ENCODE measurements around the gene PDIA2.
A peak's percentile ranks its signal among the peaks of the same experiment; 100 is the strongest.
"Not testable (repeated sequence)": the region's sequence is repeated elsewhere in the genome, so short reads cannot be mapped to it uniquely, and the experiment has no call there.

PDIA2 gene, protein sequence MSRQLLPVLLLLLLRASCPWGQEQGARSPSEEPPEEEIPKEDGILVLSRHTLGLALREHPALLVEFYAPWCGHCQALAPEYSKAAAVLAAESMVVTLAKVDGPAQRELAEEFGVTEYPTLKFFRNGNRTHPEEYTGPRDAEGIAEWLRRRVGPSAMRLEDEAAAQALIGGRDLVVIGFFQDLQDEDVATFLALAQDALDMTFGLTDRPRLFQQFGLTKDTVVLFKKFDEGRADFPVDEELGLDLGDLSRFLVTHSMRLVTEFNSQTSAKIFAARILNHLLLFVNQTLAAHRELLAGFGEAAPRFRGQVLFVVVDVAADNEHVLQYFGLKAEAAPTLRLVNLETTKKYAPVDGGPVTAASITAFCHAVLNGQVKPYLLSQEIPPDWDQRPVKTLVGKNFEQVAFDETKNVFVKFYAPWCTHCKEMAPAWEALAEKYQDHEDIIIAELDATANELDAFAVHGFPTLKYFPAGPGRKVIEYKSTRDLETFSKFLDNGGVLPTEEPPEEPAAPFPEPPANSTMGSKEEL

GRCh38 chr16:283033-283805 is at the start of gene PDIA2:
Gene PDIA2 (plus strand): TSS chr16:283164. CDS start chr16:283170, 6 bp downstream.
- DNase-seq: no peak

- peak; percentile 97 for DNase-seq
Measured at GRCh38 chr16:234468-235305, 48.3 kb upstream of the PDIA2 start, which contains the start of gene FAM234A. Gene FAM234A (plus strand): TSS chr16:234821. CDS start chr16:254414, 19,593 bp downstream.

- DNase-seq: no peak
Measured at GRCh38 chr16:239948-240277, 43.1 kb upstream of the PDIA2 start.

GRCh38 chr16:240559-240958 is 42.4 kb upstream of the PDIA2 start:
- no peak for DNase-seq

DNA sequence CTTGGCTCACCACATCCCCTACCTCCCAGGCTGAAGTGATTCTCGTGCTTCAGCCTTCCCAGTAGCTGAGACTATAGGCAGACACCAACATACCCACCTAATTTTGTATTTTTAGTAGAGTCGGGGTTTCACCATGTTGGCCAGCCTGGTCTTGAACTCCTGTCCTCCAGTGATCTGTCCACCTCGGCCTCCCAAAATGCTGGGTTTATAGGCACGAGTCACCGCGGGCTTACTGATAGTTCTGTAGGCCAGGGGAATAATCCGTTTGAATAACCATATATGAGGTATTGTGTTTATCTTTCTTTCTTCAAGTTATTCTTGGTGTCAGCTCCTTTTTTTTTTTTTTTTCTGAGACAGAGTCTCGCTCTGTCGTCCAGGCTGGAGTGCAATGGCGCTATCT is 40.7 kb upstream of the PDIA2 start:
- DNase-seq: no peak

DNA sequence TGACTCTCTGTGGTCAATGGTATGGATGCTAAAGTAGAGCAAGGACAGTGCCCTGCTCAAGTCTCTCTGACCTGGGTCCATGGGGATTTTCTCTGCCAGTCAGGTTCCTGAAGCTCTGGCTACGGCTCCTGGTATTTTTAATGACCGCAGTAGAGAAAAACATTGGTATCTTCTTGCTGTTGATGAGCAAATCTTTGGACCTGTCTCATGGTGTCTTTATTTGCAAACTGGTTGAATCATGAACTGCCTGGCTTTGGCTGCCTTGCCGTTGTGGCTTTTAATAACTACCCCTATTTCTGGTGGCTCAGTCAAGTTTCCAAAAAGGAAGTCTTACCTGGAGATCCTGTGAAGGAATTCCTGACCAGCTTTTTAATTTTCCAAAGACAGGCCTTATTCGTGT is 39.6 kb upstream of the PDIA2 start:
- no peak for DNase-seq

DNA sequence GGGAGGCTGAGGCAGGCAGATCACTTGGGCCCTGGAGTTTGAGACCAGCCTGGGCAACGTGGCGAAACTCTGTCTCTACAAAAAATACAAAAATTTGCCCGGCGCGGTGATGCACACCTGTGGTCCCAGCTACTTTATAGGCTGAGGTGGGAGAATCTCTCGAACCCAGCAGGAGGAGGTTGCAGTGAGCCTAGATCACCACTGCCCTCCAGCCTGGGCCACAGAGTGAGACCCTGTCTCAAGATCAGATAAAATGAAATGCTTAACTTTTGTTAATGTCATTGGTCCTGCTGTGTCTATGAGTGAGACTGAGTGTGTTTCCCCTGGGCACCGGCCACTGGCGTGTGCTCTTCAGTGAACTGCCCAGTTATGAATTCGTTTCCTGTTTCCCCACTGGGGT is 37.9 kb upstream of the PDIA2 start:
- no peak for DNase-seq

- DNase-seq: no peak
Measured at GRCh38 chr16:247027-247426, 35.9 kb upstream of the PDIA2 start.

DNA sequence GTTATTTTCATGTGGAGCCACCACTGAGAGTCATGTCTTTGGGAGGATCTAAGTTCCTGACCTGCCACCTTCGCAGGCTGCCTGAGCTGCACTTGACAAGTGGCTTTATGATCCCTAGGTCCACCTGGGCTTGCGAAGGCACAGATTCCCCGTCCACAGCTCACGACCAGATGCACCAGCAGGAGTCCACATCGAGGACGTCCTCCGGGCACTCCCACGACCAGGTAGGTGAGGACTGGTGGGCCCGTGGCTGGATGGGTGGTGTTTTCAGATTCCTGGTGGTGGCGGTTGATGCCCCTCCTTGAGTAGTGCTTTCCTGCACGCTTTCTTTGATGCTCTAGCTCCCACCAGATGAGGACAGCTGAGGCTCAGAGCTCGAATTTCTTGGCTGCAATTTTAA is 33.5 kb upstream of the PDIA2 start:
- no peak for DNase-seq

GRCh38 chr16:252366-253337 is 30.3 kb upstream of the PDIA2 start:
- DNase-seq: no peak

- DNase-seq: no peak
Measured at GRCh38 chr16:253833-254232, 29.1 kb upstream of the PDIA2 start.

GRCh38 chr16:254461-254860 is 28.5 kb upstream of the PDIA2 start:
- DNase-seq: no peak

DNA sequence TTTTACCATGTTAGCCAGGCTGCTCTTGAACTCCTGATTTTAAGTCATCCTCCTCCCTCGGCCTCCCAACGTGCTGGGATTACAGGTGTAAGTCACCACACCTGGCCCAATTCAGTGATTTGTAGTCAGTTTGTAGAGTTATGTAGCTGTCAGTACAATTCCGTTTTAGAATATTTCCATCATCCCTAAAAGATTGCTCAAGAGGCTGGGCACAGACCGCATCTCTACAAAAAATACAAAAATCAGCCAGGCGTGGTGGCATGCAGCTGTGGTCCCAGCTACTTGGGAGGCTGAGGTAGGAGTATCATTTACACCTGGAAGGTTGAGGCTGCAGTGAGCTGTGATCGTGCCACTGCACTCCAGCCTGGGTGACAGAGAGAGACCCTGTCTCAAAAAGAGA is 27.8 kb upstream of the PDIA2 start:
- no peak for DNase-seq

- not testable (repeated sequence) for DNase-seq
Measured at GRCh38 chr16:258091-258490, 24.9 kb upstream of the PDIA2 start.

GRCh38 chr16:259226-259625 is 23.7 kb upstream of the PDIA2 start:
- DNase-seq: no peak

DNA sequence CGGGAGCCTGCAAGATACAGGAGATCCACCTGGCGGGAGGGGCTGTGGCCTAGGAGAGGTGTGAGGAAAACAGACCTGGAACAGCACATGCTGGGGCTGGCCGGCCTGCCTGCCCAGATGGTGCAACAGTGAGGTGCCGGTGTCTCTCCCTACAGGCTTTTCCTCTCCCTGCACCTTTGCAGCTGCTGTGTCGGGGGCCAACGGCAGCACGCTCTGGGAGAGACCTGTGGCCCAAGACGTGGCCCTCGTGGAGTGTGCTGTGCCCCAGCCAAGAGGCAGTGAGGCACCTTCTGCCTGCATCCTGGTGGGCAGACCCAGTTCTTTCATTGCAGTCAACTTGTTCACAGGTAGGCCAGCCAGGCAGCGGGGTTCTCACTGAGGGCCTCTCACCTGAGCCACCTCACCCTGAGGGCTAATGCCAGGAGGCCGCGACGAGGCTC is 23.1 kb upstream of the PDIA2 start:
- no peak for DNase-seq

GRCh38 chr16:260326-260725 is 22.6 kb upstream of the PDIA2 start:
- DNase-seq: no peak

GRCh38 chr16:261031-261691 is 21.8 kb upstream of the PDIA2 start:
- DNase-seq: no peak

DNA sequence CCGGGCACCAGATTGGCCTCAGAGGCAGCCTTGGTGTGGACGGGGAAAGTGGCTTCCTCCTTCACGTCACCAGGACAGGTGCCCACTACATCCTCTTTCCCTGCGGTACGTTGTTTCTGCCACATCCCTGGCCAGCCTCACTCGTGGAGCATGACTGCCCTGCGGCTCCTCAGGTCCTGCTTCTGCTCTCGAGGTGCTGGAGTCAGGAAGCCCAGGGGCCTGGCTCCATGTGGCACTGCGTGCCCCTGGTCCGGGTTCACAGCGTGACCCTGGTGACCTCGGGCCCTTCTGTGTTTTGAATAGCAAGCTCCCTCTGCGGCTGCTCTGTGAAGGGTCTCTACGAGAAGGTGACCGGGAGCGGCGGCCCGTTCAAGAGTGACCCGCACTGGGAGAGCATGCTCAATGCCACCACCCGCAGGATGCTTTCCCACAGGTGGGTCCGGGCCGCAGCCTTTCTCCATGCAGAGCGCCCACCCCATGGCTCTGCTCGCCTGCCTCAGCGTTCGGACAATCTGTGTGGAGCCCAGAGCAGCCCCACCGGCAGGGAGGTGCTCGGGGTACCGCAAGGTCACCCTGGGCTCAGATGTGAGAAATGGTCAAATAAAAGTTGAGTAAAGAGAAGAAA is 20.7 kb upstream of the PDIA2 start:
- DNase-seq: no peak

DNA sequence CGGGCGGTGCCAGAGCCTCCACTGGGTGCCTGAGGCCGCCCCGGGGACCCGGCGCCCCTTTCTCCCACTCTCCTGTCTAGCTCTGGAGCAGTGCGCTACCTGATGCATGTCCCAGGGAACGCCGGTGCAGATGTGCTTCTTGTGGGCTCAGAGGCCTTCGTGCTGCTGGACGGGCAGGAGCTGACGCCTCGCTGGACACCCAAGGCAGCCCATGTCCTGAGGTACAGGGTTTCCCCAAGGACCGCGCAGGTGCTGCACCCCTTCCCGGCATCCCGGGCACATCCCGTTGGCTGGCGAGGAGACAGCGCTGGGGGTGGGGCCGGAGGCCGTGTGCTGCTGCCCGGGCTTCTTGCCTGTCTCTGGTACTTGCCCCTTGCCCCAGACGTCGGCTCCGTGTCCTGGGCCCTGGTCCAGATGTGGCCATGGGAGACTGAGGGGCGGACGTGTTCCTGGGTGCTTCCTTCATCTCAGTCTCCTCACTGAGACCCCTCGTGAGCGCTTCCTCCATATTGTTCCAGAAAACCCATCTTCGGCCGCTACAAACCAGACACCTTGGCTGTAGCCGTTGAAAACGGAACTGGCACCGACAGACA is 19.7 kb upstream of the PDIA2 start:
- no peak for DNase-seq
